HUES64 (cell line): ENCODE data around the gene MRPL10.

Source experiments
- H3K27ac ChIP-seq: 2 replicates; pipeline ENCODE4 v1.7.0; 2013; ENCODE audit warnings: low read depth, low read length, inconsistent platforms
- H3K27me3 ChIP-seq: 2 replicates; pipeline ENCODE4 v1.6.1; 2013; ENCODE audit warnings: mild to moderate bottlenecking, low read length; ENCODE audit not compliant: insufficient read depth
- H3K36me3 ChIP-seq: 2 replicates; pipeline ENCODE4 v1.6.1; 2013; ENCODE audit warnings: mild to moderate bottlenecking, low read length; ENCODE audit not compliant: insufficient read depth
- H3K4me1 ChIP-seq: 2 replicates; pipeline ENCODE4 v1.6.1; 2013; ENCODE audit warnings: mild to moderate bottlenecking, low read length, moderate library complexity; ENCODE audit not compliant: insufficient read depth
- H3K4me3 ChIP-seq: 2 replicates; pipeline ENCODE4 v1.5.1; 2013; ENCODE audit warnings: mild to moderate bottlenecking, low read length, moderate library complexity
- H3K9ac ChIP-seq: 2 replicates; pipeline ENCODE4 v1.6.1; 2013; ENCODE audit warnings: mild to moderate bottlenecking, low read depth, low read length
- H3K9me3 ChIP-seq: 2 replicates; pipeline ENCODE4 v1.6.1; 2013; ENCODE audit warnings: low read depth, low read length; ENCODE audit not compliant: insufficient read depth
- WGBS: fragments of 150-250, 120-280 bp; methylation state at CpG from one replicate; pipeline ENCODE4 v1.1.7; 2013; ENCODE audit warnings: missing lambda C conversion rate; 5-methylcytosine and 5-hydroxymethylcytosine counted together

MRPL10 gene

DNA sequence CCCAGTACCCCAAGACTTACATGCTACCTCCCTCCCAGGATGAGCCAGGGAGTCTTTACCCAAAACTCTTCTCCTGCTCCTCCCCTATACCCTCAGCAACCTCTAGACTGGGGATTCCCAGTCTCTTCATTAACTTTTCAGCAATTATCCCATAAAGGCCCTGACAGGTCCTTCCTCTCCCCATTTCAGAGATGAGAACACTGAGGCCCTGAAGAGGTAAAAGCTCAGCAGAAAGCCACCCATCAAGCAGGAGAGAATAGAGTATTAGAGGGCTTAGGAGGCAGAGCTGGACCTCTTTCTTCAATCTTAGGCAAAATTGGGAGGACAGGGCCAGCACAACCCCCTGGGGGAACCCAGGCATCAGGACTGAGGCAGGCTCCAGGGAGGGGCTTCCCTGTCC lies 25.5 kb upstream of the MRPL10 start:
- peaks cover 61% of the 10 kb centered on the region for H3K27me3 ChIP-seq

DNA sequence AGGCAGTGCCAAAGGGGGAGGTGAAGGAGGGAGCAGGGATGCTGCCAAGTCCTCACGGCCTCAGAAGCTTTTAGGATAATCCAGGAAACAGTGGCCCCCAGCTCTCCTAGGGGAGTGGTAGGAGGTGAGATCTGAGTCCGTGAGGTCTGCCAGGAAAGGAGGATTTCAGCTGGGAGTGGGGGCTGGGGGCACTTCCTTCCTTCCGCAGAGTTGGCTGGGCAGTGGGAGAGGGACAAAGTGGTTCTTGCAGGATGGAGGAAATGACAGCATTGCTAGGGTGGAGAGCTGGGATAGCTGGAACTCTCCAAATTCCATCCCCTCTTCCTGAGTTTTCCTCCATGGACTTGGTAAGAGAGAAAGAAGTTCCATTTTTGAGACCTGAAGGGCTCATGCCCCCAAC lies 24.4 kb upstream of the MRPL10 start:
- no peak overlapping the region for H3K4me3 ChIP-seq
- H3K9ac ChIP-seq, result no peak overlapping the region
- H3K9me3 ChIP-seq, result no peaks in the 10 kb centered on the region
- no peak overlapping the region for H3K27ac ChIP-seq
- H3K36me3 ChIP-seq, result no peaks in the 10 kb centered on the region
- H3K27me3 ChIP-seq, result peaks cover 68% of the 10 kb centered on the region
- WGBS, result 52% methylated on average over 3 of the region's 3 CpGs
- H3K4me1 ChIP-seq, result peaks cover 20% of the 10 kb centered on the region; the same call in 1 of the 2 replicates

More for the DNA sequence above, 25.5 kb upstream of the MRPL10 start:
- Histone ChIP-seq H3K36me3 (no peaks in the 10 kb centered on the region), H3K9ac (no peak overlapping the region), H3K27ac (no peak overlapping the region), H3K4me3 (no peak overlapping the region), H3K9me3 (no peaks in the 10 kb centered on the region), H3K4me1 (peaks cover 20% of the 10 kb centered on the region; the same call in 1 of the 2 replicates)

DNA sequence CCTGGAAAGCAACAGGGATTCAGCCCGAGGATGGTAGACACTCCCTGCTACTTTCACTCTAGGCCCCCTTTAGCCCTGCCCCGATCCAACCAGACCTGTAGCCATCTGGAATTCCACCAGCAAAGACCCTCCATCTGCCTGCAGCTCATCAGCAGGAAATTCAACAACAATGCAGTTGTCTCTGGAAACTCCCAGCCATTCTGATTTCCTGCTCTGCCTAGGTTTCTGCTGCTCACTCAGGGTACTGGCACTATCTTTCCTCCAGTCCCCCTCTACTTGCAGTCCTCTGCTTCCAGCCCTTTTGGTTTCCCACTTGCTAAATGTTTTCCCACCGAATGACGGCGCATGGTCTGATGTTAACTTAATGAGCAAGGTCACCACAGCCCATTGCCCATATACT lies 22.3 kb upstream of the MRPL10 start:
- H3K27me3 ChIP-seq, result peaks cover 83% of the 10 kb centered on the region
- H3K4me1 ChIP-seq, result peaks cover 20% of the 10 kb centered on the region; the same call in 1 of the 2 replicates
- no peak overlapping the region for H3K4me3 ChIP-seq
- 67% methylated on average over 5 of the region's 5 CpGs for WGBS
- no peak overlapping the region for H3K27ac ChIP-seq
- H3K9me3 ChIP-seq, result no peaks in the 10 kb centered on the region
- no peaks in the 10 kb centered on the region for H3K36me3 ChIP-seq
- no peak overlapping the region for H3K9ac ChIP-seq

DNA sequence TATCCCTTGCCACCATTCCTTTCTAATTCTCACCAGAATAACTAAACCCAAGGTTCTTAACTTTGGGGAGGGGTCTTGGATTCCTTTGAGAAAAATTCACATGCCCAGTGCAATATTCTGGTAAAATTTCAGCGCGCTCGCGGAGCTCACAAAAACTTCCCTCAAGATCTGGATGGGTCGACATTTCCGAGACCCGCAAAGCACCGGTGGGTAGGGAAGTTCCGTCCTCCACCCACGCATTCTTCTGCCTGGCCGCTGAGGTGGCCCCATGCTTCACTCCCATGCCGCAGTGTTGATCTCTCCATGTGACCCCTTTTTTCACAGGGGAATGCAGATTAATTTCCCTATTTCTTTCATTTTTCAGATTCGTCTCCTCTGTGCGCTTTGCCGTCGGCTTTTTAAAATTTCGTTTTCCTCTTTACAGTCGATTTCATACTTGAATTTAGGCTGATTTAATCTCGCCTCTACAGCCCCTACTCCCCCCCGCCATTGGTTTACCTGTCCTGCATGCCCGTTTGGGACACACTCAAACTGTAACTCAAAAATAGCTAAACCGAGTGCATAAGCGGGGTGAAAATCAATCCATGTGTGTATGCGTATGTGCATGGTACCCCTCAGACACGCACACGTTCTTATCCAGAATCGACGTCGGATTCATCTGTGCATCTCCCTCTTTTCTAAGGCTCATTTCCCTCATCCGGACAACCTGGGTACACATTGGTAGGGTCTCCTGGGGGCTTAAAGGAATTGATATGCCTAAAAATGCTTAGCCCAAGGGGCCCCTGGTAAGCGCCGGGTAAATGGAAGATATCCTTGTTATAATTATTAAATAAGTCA lies 21.0 kb upstream of the MRPL10 start:
- no peaks in the 10 kb centered on the region for H3K9me3 ChIP-seq
- no peaks in the 10 kb centered on the region for H3K36me3 ChIP-seq
- H3K4me1 ChIP-seq, result peaks cover 15% of the 10 kb centered on the region
- peaks cover 96% of the 10 kb centered on the region for H3K27me3 ChIP-seq
- WGBS, result 48% methylated on average over 32 of the region's 32 CpGs
- no peak overlapping the region for H3K27ac ChIP-seq
- H3K4me3 ChIP-seq, result peak overlapping the region; percentile 58
- H3K9ac ChIP-seq, result no peak overlapping the region

DNA sequence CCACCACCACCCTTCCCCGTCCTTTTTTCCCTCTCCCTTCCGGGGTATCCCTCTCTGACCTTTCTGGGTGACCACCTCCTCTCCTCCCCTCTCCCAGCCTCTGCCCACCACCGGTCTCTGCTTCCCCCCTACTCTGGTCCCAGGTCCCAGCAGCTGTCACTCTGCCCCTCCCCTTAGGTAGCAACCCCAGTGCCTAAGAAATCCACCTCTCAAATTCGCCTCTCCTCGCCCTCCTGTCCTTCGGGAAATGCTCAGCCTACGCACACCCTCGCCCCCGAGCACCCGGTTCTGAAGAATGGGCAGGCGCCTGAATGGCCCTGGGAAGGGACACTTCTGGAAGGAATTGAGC lies 20.4 kb upstream of the MRPL10 start:
- Histone ChIP-seq H3K4me3 (peak overlapping the region; percentile 58), H3K27me3 (peaks cover 98% of the 10 kb centered on the region), H3K36me3 (no peaks in the 10 kb centered on the region), H3K9me3 (no peaks in the 10 kb centered on the region), H3K4me1 (peaks cover 15% of the 10 kb centered on the region), H3K27ac (no peak overlapping the region), H3K9ac (no peak overlapping the region)
- 3% methylated on average over 11 of the region's 11 CpGs for WGBS

DNA sequence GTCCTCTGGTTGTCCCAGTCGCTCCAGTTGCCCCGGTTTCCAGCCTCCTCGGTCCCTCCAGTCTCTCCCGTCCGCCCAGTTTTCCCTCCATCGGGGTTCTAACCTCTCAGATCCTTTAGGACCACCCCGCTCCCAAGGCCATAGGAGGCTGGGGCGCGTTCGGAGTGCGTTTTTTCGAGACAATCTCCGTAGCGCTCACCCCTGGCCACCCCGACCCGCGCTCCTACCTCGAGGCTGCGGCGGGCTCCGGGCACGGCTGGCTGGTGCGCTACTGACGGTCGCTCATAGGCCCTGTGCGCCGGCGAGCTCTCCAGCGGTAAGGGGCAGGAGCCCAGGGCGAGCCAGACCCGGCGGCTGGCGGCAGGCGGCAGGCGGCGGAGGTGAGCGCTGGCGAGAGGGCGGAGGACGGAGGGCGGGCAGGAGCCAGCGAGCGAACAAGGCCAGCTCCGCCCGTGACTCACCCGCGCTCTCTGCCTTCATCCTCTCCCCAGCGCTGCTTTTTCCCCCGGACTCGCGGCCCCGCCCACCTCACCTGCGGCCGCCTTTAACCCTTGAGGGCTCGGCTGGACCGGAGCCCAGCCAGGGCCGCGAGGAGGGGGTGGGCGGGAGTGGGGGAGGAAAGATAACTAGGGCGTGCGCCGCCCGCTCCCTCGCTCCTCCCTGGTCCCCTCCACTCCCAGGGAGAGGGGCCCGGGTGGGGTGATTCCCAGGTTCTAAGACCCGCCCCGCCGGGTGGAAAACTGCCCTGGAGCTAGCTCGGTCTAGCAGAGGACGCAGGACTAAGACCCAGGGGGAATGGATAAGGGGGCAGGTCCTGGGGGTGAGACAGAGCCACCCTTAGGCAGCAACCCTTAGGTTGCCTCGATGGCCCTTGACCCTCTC lies 19.6 kb upstream of the MRPL10 start, which contains the start of gene SP6:
Gene SP6 (minus strand): TSS at position 472 of the 882 bp plus-strand sequence. CDS start 2,734 bp downstream, outside the sequence.
- Histone ChIP-seq H3K4me1 (peaks cover 10% of the 10 kb centered on the region), H3K4me3 (peak within 1 kb of the TSS; percentile 58), H3K9ac (peak within 1 kb of the TSS; percentile 64), H3K9me3 (no peaks in the 10 kb centered on the region), H3K27me3 (peaks cover 98% of the 10 kb centered on the region), H3K36me3 (no peaks in the 10 kb centered on the region), H3K27ac (no peak within 1 kb of the TSS)
- WGBS, result under 1% methylated on average over 62 of the region's 71 CpGs

DNA sequence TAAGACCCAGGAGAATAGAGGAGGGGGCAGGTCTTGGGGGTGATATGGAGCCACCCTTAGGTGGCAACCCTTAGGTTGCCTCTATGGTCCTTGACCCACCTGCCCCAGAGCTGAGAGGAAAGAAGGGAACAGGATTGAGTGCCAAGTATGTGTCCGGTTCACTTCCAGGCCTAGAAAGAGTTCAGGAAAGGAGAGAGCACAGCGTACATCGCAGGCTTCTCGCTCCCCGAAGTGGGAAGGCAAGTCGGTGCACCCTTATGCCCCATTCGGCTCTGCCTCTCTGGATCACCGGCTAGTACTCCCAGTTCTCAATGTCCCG lies 19.0 kb upstream of the MRPL10 start:
- Histone ChIP-seq H3K9ac (peak overlapping the region; percentile 64), H3K9me3 (no peaks in the 10 kb centered on the region), H3K4me3 (peak overlapping the region; percentile 58), H3K4me1 (peaks cover 6% of the 10 kb centered on the region), H3K27me3 (peaks cover 98% of the 10 kb centered on the region), H3K36me3 (no peaks in the 10 kb centered on the region), H3K27ac (no peak overlapping the region)
- 17% methylated on average over 9 of the region's 9 CpGs for WGBS

DNA sequence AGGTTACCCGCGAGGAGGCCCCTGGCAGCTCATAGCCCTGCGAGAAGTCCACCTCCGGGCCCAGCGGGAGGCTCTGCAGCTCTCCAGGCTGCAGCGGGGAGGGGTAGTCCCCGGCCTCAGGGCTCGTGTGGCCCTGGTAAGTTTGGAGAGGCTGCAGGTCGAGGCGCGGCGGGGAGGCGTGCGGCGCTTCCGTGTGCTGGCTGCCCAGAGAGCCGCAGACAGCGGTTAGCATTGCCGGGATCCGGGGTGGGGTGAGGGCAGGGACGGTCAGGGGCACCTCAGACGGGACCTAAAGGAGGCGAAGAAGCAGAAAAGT lies 16.8 kb upstream of the MRPL10 start:
- H3K9ac ChIP-seq, result no peak overlapping the region
- no peaks in the 10 kb centered on the region for H3K36me3 ChIP-seq
- H3K9me3 ChIP-seq, result no peaks in the 10 kb centered on the region
- WGBS, result 47% methylated on average over 23 of the region's 23 CpGs
- no peak overlapping the region for H3K27ac ChIP-seq
- H3K27me3 ChIP-seq, result peaks cover 81% of the 10 kb centered on the region
- H3K4me1 ChIP-seq, result peaks cover 15% of the 10 kb centered on the region
- H3K4me3 ChIP-seq, result peak overlapping the region; percentile 44

DNA sequence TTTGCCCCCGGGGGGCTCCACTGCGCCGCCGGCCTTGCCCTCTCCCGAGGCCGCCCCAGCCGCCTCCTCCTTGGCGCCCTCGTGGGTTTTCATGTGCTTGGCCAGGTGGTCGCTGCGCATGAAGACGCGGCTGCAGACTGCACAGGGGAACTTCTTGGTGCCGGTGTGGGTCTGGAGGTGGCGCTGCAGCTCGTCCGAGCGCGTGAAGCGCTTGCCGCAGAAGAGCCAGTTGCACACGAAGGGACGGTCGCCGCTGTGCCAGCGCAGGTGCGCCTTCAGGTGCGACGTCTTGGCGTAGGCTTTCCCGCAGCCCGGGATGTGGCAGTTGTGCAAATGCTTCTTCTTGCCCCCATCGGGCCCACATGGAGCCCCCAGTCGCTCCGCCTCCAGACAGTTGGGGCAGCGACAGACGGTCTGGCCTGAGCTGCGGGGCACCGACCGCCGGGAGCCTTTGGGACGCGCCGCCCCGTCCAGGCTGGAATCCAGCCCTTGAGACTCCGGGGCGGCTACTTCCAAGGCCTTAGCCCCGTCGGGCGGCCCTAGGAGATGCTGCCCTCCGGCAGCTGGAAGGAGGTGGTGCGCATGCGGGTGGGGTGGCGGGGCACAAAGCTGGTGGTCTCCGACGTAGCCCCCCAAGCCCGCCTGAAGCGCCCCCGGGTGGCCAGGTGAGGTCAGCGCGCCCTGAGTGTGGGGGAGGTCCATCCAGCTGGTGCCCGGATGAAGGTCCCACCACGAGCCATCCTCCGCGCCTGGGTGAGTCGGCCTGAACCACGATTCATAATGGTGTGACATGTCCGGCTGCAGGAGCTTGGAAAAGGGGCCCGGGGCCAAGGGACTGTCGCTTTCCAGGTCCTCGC lies 16.2 kb upstream of the MRPL10 start:
- Histone ChIP-seq H3K4me3 (peak overlapping the region; percentile 44), H3K9ac (no peak overlapping the region), H3K27ac (no peak overlapping the region), H3K27me3 (peaks cover 75% of the 10 kb centered on the region), H3K4me1 (peaks cover 15% of the 10 kb centered on the region), H3K36me3 (no peaks in the 10 kb centered on the region), H3K9me3 (no peaks in the 10 kb centered on the region)
- 31% methylated on average over 71 of the region's 71 CpGs for WGBS

DNA sequence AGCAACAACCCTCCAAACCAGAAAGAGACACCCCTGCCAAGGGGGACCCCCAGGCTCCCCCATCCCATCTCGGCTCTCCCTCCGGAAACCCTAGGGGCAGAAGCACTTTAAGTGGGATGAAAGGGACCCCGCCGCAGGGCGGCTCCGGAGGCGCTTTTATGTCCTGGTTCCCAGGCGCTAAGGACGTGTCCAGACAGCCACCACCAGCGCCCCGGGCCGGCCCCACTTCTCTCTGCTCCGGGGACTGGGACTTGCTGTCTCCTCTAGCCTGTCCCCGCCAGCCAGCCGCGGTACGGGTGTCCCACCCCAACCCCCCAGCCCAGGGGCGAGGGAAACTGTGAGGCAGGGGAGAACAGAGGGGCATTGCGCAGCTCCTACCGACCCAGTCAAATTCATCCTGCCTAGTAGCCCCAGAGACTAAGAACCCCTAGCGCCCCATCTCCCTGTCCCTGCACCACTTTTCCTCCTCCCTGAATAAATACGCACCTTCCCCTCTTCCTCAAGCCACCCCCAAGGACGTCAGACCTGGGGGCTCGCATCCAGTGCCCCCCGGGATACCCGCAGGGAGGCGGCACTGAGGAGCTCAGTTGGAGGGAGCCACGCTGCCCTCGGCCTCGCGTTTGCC lies 15.5 kb upstream of the MRPL10 start:
- Histone ChIP-seq H3K36me3 (no peaks in the 10 kb centered on the region), H3K9ac (no peak overlapping the region), H3K4me3 (peak overlapping the region; percentile 44), H3K4me1 (peaks cover 9% of the 10 kb centered on the region), H3K27me3 (peaks cover 68% of the 10 kb centered on the region), H3K27ac (no peak overlapping the region), H3K9me3 (no peaks in the 10 kb centered on the region)
- 43% methylated on average over 31 of the region's 31 CpGs for WGBS
